HG03095 (cell line): ENCODE measurements around the gene ATP1A2.

ENCODE experiments used
- ATAC-seq: cut with Tn5 transposase; IDR thresholded peaks from one replicate; pipeline ENCODE4 v1.9.1; 2021; ENCODE audit warnings: moderate library complexity; ENCODE audit not compliant: unreplicated experiment

ATP1A2 gene

GRCh38 chr1:160168609-160169369, 53.2 kb downstream of the ATP1A2 start:
- ATAC-seq = no peak

- peak; percentile 49 for ATAC-seq
These were observed 54.2 kb downstream of the ATP1A2 start for GRCh38 chr1:160169553-160170399.

- no peak for ATAC-seq
These were observed 55.8 kb downstream of the ATP1A2 start for GRCh38 chr1:160171354-160171753.

GRCh38 chr1:160171980-160172379, 56.4 kb downstream of the ATP1A2 start:
- no peak for ATAC-seq

- no peak for ATAC-seq
These were observed 61.7 kb downstream of the ATP1A2 start for GRCh38 chr1:160177231-160177630.

GRCh38 chr1:160177667-160178066, 62.1 kb downstream of the ATP1A2 start:
- no peak for ATAC-seq

- no peak for ATAC-seq
These were observed 63.2 kb downstream of the ATP1A2 start for GRCh38 chr1:160178731-160179130.

- no peak for ATAC-seq
These were observed 63.8 kb downstream of the ATP1A2 start for GRCh38 chr1:160179336-160179735.

- ATAC-seq = no peak
These were observed 70.7 kb downstream of the ATP1A2 start for GRCh38 chr1:160186246-160186645.

GRCh38 chr1:160186729-160187128, 71.2 kb downstream of the ATP1A2 start:
- no peak for ATAC-seq

- ATAC-seq = no peak
These were observed 71.8 kb downstream of the ATP1A2 start for GRCh38 chr1:160187407-160187806.

GRCh38 chr1:160188341-160188740, 72.8 kb downstream of the ATP1A2 start:
- no peak for ATAC-seq

- ATAC-seq = no peak
These were observed 74.4 kb downstream of the ATP1A2 start, which contains the start of gene CASQ1 for GRCh38 chr1:160189649-160190625. TSS of gene CASQ1 (plus strand) at chr1:160190575. CDS start at chr1:160190752, 177 bp downstream.

GRCh38 chr1:160191756-160192155, 76.2 kb downstream of the ATP1A2 start:
- ATAC-seq = no peak

GRCh38 chr1:160192234-160192633, 76.7 kb downstream of the ATP1A2 start:
- ATAC-seq = no peak
